Smooth muscle cell (in vitro differentiated cells): ENCODE measurements around the gene UBE2I. TPM values are rescaled to one million over a fixed set of nuclear protein-coding genes. Genes with fewer than 3 reads are reported as not detected.

Experiments
- DNase-seq: peaks from one replicate; lab custom pipeline; 2025; ENCODE audit not compliant: unreplicated experiment; lab: John Stamatoyannopoulos, UW
- H2AFZ ChIP-seq: fragments of 200-600 bp; sonication (generic); 2 replicates; pipeline ENCODE4 v1.6.0; 2016; ENCODE audit warnings: antibody characterized with exemption, low read depth, mild to moderate bottlenecking
- H3F3A ChIP-seq: fragments of 200-600 bp; sonication (generic); 2 replicates; pipeline ENCODE4 v1.6.0; 2017; ENCODE audit warnings: antibody characterized with exemption, low read depth
- H3K27ac ChIP-seq: fragments of 200-600 bp; sonication (generic); 2 replicates; pipeline ENCODE4 v1.5.1; 2016; ENCODE audit warnings: low read depth, mild to moderate bottlenecking
- H3K27me3 ChIP-seq: fragments of 200-600 bp; sonication (generic); 2 replicates; pipeline ENCODE4 v1.6.1; 2016; ENCODE audit warnings: low read depth, mild to moderate bottlenecking
- H3K36me3 ChIP-seq: fragments of 200-600 bp; sonication (generic); 2 replicates; pipeline ENCODE4 v1.5.1; 2016; ENCODE audit warnings: low read depth
- H3K4me1 ChIP-seq: fragments of 200-600 bp; sonication (generic); 2 replicates; pipeline ENCODE4 v1.5.1; 2016; ENCODE audit warnings: low read depth
- H3K4me2 ChIP-seq: fragments of 200-600 bp; sonication (generic); 2 replicates; pipeline ENCODE4 v1.6.0; 2016; ENCODE audit warnings: mild to moderate bottlenecking
- H3K4me3 ChIP-seq: fragments of 200-600 bp; sonication (generic); 2 replicates; pipeline ENCODE4 v1.5.1; 2016; ENCODE audit warnings: mild to moderate bottlenecking
- H3K79me2 ChIP-seq: fragments of 200-600 bp; sonication (generic); 2 replicates; pipeline ENCODE4 v1.6.0; 2016; ENCODE audit warnings: low read depth, mild to moderate bottlenecking
- H3K9ac ChIP-seq: fragments of 200-600 bp; sonication (generic); 2 replicates; pipeline ENCODE4 v1.6.0; 2016; ENCODE audit warnings: low read depth
- H3K9me3 ChIP-seq: fragments of 200-600 bp; sonication (generic); replicated peaks from 2 replicates; pipeline ENCODE4 v1.5.1; 2016; ENCODE audit warnings: low read depth
- H4K20me1 ChIP-seq: fragments of 200-600 bp; sonication (generic); 2 replicates; pipeline ENCODE4 v1.6.0; 2016; ENCODE audit warnings: low read depth
- CTCF ChIP-seq: fragments of 200-600 bp; sonication (generic); IDR thresholded peaks from 2 replicates; pipeline ENCODE4 v1.5.1; 2017; ENCODE audit warnings: borderline replicate concordance, mild to moderate bottlenecking, antibody characterized with exemption; ENCODE audit not compliant: insufficient read depth, poor library complexity, severe bottlenecking
- WGBS: methylation state at CpG from one replicate; pipeline ENCODE4 v1.1.7; 2016; ENCODE audit warnings: low lambda C conversion rate; 5-methylcytosine and 5-hydroxymethylcytosine counted together
- polyA plus RNA-seq: library from polyadenylated mRNA; unstranded; fragments of >200 nt; fragmentation: Nextera tagmentation; extraction: Ambion mirVana; gene quantifications from 2 replicates; pipeline ENCODE4 v1.2.1, GENCODE V29; 2016
- total RNA-seq: library from RNA; depleted of rRNA; stranded (reverse); fragments of >200 nt; gene quantifications from 2 replicates; pipeline ENCODE4 v1.2.3, GENCODE V29; 2014

Gene UBE2I
- total and polyA plus RNA-seq, 2 experiments from 2014 or later: 95.9 to 169 TPM

- no peaks in the 10 kb centered on the region for H3K4me1 ChIP-seq
- H3K4me3 ChIP-seq: no peak overlapping the region
- H3K9me3 ChIP-seq: no peaks in the 10 kb centered on the region
- H3K4me2 ChIP-seq: no peak overlapping the region
- H3K36me3 ChIP-seq: no peaks in the 10 kb centered on the region
- no peaks in the 10 kb centered on the region for H3K79me2 ChIP-seq
- no peaks in the 10 kb centered on the region for H3F3A ChIP-seq
- no peaks in the 10 kb centered on the region for H3K27me3 ChIP-seq
- no peak overlapping the region for H3K27ac ChIP-seq
- peaks cover 9% of the 10 kb centered on the region for H4K20me1 ChIP-seq
- H2AFZ ChIP-seq: no peak overlapping the region
- TF ChIP-seq CTCF: no peak
- WGBS: 98% methylated on average over 13 of the region's 21 CpGs
- H3K9ac ChIP-seq: no peak overlapping the region
- DNase-seq: no peak
Measured at GRCh38 chr16:1372292-1372950, 63.0 kb downstream of the UBE2I start.

GRCh38 chr16:1374418-1375297, 65.2 kb downstream of the UBE2I start:
- Histone ChIP-seq H3K27ac (no peak overlapping the region), H3K4me1 (peaks cover 4% of the 10 kb centered on the region), H3K79me2 (no peaks in the 10 kb centered on the region), H3K9me3 (no peaks in the 10 kb centered on the region), H3K4me3 (no peak overlapping the region), H3F3A (no peaks in the 10 kb centered on the region), H3K4me2 (no peak overlapping the region), H4K20me1 (peaks cover 26% of the 10 kb centered on the region), H3K36me3 (no peaks in the 10 kb centered on the region), H3K27me3 (no peaks in the 10 kb centered on the region), H2AFZ (no peak overlapping the region), H3K9ac (no peak overlapping the region)
- no peak for TF ChIP-seq CTCF
- no peak for DNase-seq
- 96% methylated on average over 46 of the region's 46 CpGs for WGBS

- 97% methylated on average over 24 of the region's 24 CpGs for WGBS
- H3K9ac ChIP-seq: no peak overlapping the region
- H3F3A ChIP-seq: no peaks in the 10 kb centered on the region
Measured at GRCh38 chr16:1375298-1375640, 65.8 kb downstream of the UBE2I start.

More at GRCh38 chr16:1375298-1375640, 65.8 kb downstream of the UBE2I start:
- H3K27ac ChIP-seq: no peak overlapping the region
- no peaks in the 10 kb centered on the region for H3K27me3 ChIP-seq
- H3K4me3 ChIP-seq: no peak overlapping the region
- peaks cover 26% of the 10 kb centered on the region for H4K20me1 ChIP-seq
- peaks cover 9% of the 10 kb centered on the region for H3K4me1 ChIP-seq
- H3K4me2 ChIP-seq: no peak overlapping the region
- DNase-seq: no peak
- H3K79me2 ChIP-seq: no peaks in the 10 kb centered on the region
- H3K9me3 ChIP-seq: no peaks in the 10 kb centered on the region
- no peak overlapping the region for H2AFZ ChIP-seq
- TF ChIP-seq CTCF: no peak
- no peaks in the 10 kb centered on the region for H3K36me3 ChIP-seq
